ENCODE results near the gene MDM1. TPM values are rescaled to one million over a fixed set of nuclear protein-coding genes. Genes with fewer than 3 reads are reported as not detected.

The MDM1 gene
- total RNA-seq, 2 donors from 2014 or later: 12.4 to 18.9 TPM

DNA sequence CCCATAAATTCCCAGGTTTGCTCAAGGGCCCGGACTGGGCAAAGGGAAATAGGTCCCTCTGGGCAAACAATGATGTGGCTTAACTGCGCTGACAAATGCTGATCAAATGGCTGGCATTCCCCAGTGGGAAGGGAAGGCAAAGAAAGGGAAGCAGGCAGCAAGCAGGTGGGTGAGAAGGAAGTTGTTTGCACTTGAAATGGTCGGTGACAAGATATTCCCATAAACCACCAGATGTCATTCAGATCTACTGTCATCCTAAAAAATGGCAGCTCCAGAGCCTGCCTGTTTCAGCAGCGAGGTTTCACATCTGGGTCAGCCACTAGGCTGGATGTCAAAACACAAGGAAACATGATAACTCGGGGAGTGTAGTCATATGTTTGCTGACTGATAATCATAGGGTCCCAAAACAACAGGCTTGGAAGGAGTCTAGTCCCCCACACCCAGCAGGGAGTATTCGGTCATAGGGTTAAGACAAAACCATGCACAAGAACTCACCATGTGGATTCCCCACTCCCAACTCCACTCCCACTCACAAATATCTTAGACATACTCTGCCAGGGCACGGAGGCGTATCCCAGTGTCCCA is 37.9 kb upstream of the MDM1 start:
- no peak for DNase-seq (ENCODE audit: low spot score)
- intact Hi-C loops (cut with DNase I): no loop called here
- WGBS: 75% methylated on average over 8 of the region's 8 CpGs
- TF ChIP-seq, protein P1, sequence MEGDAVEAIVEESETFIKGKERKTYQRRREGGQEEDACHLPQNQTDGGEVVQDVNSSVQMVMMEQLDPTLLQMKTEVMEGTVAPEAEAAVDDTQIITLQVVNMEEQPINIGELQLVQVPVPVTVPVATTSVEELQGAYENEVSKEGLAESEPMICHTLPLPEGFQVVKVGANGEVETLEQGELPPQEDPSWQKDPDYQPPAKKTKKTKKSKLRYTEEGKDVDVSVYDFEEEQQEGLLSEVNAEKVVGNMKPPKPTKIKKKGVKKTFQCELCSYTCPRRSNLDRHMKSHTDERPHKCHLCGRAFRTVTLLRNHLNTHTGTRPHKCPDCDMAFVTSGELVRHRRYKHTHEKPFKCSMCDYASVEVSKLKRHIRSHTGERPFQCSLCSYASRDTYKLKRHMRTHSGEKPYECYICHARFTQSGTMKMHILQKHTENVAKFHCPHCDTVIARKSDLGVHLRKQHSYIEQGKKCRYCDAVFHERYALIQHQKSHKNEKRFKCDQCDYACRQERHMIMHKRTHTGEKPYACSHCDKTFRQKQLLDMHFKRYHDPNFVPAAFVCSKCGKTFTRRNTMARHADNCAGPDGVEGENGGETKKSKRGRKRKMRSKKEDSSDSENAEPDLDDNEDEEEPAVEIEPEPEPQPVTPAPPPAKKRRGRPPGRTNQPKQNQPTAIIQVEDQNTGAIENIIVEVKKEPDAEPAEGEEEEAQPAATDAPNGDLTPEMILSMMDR (IDR thresholded peaks at IDR 0.05): no peak
- TF ChIP-seq POLR2AphosphoS5 (IDR thresholded peaks at IDR 0.05) (no peak), POLR2A (IDR thresholded peaks at IDR 0.05) (no peak)
- H3K36me3 ChIP-seq: no peaks in the 10 kb centered on the region
- no peaks in the 10 kb centered on the region for H3K9me3 ChIP-seq
- H3K4me1 ChIP-seq (replicated peaks): no peaks in the 10 kb centered on the region
- no peak overlapping the region for H3K27ac ChIP-seq
- no peak overlapping the region for H3K4me3 ChIP-seq
- H3K27me3 ChIP-seq (replicated peaks; ENCODE audit: insufficient read depth): no peaks in the 10 kb centered on the region

DNA sequence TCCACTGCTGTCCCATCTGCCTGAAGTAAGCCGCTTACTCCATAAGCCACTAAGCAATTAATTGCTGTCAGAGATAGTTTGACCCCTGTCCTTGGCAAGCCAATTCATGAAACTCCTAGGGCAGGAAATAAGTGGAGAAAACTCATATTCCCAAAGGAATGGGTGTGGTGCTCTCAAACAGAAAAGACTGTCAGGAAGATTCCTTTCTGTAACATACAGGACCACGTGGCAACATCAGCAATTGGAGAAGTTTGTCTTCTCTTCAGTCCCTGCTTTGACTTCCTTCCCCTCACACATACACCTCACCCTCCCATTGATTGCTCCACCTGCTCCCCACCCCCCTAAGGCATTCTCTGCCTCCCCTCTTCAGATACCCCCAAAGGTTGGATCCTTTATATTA is 36.2 kb upstream of the MDM1 start:
- Histone ChIP-seq H3K4me3 (no peak overlapping the region), H3K27me3 (replicated peaks; ENCODE audit: insufficient read depth) (no peaks in the 10 kb centered on the region), H3K36me3 (no peaks in the 10 kb centered on the region), H3K4me1 (replicated peaks) (peaks cover 4% of the 10 kb centered on the region), H3K27ac (no peak overlapping the region), H3K9me3 (no peaks in the 10 kb centered on the region)
- 84% methylated on average over 2 of the region's 2 CpGs for WGBS
- TF ChIP-seq, protein P1 (IDR thresholded peaks at IDR 0.05): no peak
- no peak for TF ChIP-seq POLR2A (IDR thresholded peaks at IDR 0.05)
- no peak for TF ChIP-seq POLR2AphosphoS5 (IDR thresholded peaks at IDR 0.05)
- no peak for DNase-seq (ENCODE audit: low spot score)
- intact Hi-C loops (cut with DNase I): no loop called here

DNA sequence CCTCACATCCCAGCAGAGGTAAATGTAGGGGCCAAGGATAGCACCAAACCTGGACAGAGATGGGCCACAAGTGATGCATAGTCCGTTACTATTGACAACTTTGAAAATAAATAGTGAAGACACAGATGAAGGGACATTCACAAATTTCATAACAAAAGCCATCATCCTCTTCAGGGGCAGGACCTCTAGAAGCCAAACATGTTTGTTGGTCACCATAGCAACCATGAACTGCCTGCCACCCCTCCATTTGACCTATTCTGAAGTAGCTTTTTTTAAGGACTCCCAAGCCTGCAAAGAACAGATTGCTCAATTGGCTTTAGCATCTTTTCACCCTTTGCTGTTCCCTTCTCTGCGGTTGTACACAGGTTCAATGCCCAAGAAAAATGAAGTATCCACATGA is 35.7 kb upstream of the MDM1 start:
- H3K27ac ChIP-seq: no peak overlapping the region
- 89% methylated on average over 2 of the region's 2 CpGs for WGBS
- H3K27me3 ChIP-seq (replicated peaks; ENCODE audit: insufficient read depth): no peaks in the 10 kb centered on the region
- intact Hi-C loops (cut with DNase I): no loop called here
- H3K4me1 ChIP-seq (replicated peaks): peaks cover 4% of the 10 kb centered on the region
- no peak for TF ChIP-seq POLR2A (IDR thresholded peaks at IDR 0.05)
- TF ChIP-seq, protein P1 (IDR thresholded peaks at IDR 0.05): no peak
- no peak for TF ChIP-seq POLR2AphosphoS5 (IDR thresholded peaks at IDR 0.05)
- H3K4me3 ChIP-seq: no peak overlapping the region
- H3K36me3 ChIP-seq: no peaks in the 10 kb centered on the region
- H3K9me3 ChIP-seq: no peaks in the 10 kb centered on the region
- DNase-seq (ENCODE audit: low spot score): no peak

DNA sequence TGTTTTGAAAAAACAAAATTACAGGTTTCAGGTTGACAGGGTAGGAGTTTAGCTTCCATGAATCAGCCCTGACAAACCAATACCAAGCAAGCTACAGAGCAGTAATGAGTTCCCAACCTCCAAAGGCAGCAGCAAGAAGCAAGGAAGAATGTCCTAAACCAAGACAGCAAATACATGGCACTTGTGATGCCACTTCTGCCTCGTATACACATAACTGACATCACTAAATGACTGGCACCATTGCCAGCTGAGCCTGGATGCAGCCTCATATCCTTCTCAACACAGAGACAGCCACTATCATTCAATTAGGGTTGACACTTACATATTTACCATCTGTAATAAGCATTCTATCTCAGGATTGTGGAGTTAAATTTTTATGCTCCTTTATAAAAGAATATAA is 35.0 kb upstream of the MDM1 start:
- H3K9me3 ChIP-seq: no peaks in the 10 kb centered on the region
- H3K4me3 ChIP-seq: no peak overlapping the region
- WGBS: 67% methylated on average over 1 of the region's 1 CpG
- H3K27me3 ChIP-seq (replicated peaks; ENCODE audit: insufficient read depth): no peaks in the 10 kb centered on the region
- no peak for DNase-seq (ENCODE audit: low spot score)
- H3K27ac ChIP-seq: no peak overlapping the region
- no peak for TF ChIP-seq POLR2A (IDR thresholded peaks at IDR 0.05)
- TF ChIP-seq, protein P1 (IDR thresholded peaks at IDR 0.05): no peak
- no peak for TF ChIP-seq POLR2AphosphoS5 (IDR thresholded peaks at IDR 0.05)
- peaks cover 4% of the 10 kb centered on the region for H3K4me1 ChIP-seq (replicated peaks)
- H3K36me3 ChIP-seq: no peaks in the 10 kb centered on the region
- intact Hi-C loops (cut with DNase I): no loop called here
